ENCODE data around the gene NFATC2.

DNA sequence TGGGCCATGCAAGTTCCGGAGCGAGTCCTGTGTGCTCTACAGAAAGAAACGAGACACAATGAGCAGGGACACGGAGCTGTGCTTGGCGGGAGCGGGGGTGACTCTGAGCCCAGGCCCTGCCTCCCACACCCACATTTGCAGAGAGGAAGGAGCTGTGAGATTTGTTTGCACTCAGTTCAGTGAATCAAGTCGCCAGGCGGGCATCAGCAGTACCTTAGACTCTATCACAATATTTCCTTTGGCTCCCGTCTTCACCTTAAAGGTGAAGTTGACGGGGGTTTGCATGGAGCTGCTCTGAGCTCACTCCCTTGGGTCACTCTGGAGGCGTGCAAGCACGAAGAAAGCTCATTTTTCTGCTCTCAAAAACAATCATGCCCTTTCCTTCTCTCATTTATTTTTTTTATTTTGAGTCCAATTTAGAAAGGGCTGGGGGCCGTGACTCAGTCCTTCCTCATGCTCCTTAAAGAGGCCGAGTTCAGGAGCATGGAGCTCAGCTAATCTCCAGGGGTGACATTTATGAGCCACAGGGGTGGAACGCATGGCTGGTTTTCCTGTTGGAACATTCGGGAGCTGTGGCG, 188.2 kb downstream of the NFATC2 start:
- TF ChIP-seq, protein P1, sequence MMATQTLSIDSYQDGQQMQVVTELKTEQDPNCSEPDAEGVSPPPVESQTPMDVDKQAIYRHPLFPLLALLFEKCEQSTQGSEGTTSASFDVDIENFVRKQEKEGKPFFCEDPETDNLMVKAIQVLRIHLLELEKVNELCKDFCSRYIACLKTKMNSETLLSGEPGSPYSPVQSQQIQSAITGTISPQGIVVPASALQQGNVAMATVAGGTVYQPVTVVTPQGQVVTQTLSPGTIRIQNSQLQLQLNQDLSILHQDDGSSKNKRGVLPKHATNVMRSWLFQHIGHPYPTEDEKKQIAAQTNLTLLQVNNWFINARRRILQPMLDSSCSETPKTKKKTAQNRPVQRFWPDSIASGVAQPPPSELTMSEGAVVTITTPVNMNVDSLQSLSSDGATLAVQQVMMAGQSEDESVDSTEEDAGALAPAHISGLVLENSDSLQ (IDR thresholded peaks at IDR 0.05): no peak
- no peak for TF ChIP-seq SP1 (IDR thresholded peaks at IDR 0.05)
- TF ChIP-seq NFRKB (IDR thresholded peaks at IDR 0.05): no peak
- TF ChIP-seq FOXK2 (IDR thresholded peaks at IDR 0.05): no peak
- TF ChIP-seq BHLHE40 (IDR thresholded peaks at IDR 0.05; ENCODE audit: borderline replicate concordance): no peak
- TF ChIP-seq FOXM1 (IDR thresholded peaks at IDR 0.05; ENCODE audit: borderline replicate concordance): no peak
- TF ChIP-seq ARNT (IDR thresholded peaks at IDR 0.05): no peak
- no peak for TF ChIP-seq TARDBP (IDR thresholded peaks at IDR 0.05)
- no peak for TF ChIP-seq LEF1 (IDR thresholded peaks at IDR 0.05; ENCODE audit: borderline replicate concordance)
- TF ChIP-seq L3MBTL2 (conservative IDR thresholded peaks at IDR 0.05): no peak
- TF ChIP-seq HDGF (IDR thresholded peaks at IDR 0.05; ENCODE audit: borderline replicate concordance): no peak
- TF ChIP-seq CTBP1 (IDR thresholded peaks at IDR 0.05; ENCODE audit: borderline replicate concordance): no peak
- TF ChIP-seq FOXA1 (IDR thresholded peaks at IDR 0.05): no peak
- no peak for TF ChIP-seq SUZ12 (IDR thresholded peaks at IDR 0.05)
